ENCODE measurements around the gene TRIM15.

TRIM15 gene

DNA sequence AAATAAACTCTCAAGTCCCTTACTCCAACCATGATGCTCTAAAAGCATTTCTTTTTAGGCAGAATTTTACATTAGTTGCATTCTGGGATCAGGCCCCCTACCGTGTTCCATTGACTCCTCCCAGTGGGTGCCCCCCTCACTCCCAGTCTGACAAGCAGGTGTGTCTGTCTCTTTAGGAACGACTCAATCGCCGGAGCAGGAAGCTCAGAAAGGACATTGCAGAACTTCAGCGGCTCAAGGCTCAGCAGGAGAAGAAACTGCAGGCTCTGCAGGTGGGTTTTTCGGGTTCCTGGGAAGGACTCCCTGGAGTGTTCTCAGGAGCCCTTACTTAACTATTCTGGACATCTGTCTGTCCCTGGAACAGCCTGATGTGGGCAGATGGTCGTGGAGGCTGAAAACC lies 17.5 kb upstream of the TRIM15 start:
- DNase-seq (ENCODE audit: low spot score), result no peak

DNA sequence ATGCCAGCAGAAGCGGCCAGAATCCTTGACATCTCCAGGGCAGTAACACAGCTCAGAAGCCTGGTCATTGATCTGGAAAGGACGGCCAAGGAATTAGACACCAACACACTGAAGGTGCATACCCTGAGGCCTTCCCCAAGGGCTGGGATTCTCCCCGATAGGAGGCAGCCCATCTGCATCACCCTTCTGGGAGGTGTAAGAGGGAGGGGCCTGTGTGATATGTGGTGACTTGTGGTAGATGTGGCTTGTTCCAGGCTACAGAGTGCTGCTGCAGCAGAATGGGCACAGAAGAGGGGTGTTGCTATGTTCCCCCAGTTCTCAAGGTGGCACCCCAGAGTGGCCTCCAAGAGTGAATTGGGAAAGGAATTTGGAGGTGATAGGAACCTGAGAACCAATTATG lies 16.2 kb upstream of the TRIM15 start:
- DNase-seq (ENCODE audit: low spot score), result no peak

GRCh38 chr6:30149234-30149633 lies 14.1 kb upstream of the TRIM15 start:
- no peak for DNase-seq (ENCODE audit: low spot score)

DNA sequence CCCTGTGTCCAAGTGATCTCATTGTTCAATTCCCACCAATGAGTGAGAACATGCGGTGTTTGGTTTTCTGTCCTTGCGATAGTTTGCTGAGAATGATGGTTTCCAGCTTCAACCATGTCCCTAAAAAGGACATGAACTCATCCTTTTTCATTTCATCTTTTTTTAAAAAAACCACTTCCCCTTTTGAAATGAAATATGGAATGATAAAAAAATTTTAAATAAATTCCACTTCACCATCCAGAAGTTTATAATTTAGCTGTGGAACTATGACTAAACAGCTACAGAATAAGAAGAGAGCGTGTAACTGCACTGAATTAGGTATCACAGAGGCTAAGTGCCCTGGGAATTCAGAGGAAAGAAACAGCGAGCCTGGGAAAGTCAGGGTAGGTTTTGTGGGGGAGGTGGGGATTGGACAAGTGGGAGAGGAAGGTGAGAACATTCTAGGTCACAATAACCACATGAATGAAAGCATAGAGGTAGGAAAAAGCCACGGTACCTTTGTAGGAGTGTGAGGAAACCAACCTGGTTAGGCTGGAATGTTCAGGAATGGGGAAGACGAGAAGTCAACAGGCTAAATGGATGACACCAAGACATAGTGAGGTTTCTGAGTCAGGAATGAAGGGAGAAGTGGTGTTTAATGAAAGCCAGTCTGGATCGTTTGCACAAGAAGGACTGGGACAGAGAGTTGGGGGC lies 13.3 kb upstream of the TRIM15 start:
- no peak for DNase-seq (ENCODE audit: low spot score)

DNA sequence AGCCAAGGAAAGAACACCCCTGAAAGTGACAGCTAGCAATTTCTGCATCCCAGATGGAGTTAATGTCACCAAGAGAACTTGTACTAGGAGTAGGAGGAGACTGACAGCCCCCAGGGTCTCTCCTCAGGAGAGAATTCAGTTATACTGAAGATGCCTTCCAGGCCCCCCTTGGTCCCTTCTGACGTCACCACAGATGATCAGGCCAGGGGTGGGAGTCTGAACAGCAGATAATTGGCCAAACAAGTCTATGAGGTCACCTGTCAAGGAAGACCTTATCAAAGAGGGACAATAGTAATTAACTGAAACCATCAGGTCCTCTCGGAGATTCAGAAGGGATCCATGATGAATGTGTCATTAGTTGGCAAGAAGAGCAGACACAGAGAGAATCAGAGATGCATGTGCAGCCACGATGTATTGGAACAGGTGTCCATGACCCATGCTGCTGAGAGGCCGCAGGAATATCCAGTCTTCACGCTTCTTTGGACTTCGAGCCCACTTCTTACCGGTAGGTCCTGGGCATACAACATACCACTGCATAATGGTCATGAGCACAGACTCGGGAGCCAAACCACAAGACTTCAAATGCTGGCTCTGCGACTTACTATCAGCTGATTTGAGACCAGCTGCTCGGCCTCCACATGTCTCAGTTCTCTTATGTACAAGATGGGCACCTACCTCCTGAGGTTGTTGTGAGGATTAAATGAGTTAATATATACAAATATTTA lies 12.5 kb upstream of the TRIM15 start:
- no peak for DNase-seq (ENCODE audit: low spot score)

- DNase-seq (ENCODE audit: low spot score), result no peak
These were observed 11.8 kb upstream of the TRIM15 start for GRCh38 chr6:30151580-30151979.

GRCh38 chr6:30152016-30152673 lies 11.2 kb upstream of the TRIM15 start:
- no peak for DNase-seq (ENCODE audit: low spot score)

GRCh38 chr6:30152910-30153610 lies 10.3 kb upstream of the TRIM15 start:
- no peak for DNase-seq (ENCODE audit: low spot score)

DNA sequence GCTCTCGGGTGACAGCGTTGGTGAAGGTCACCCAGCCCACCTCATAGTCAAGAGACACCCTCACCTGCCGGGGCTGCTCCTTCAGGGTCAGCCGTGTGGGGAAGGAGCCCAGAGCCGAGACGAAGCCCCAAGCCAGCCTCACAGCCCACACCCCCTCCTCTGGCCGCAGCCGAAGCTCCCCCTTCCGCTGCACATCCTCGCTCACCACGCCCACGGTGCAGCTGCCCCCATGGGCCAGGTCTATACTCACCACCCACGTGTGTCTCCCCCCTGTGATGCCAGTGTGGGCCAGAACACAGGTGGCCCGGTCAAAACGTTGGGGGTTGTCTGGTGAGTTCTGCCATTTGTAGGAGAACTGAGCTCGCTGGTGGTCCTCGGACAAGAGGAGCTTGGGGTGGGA lies 9.3 kb upstream of the TRIM15 start:
- no peak for DNase-seq (ENCODE audit: low spot score)

DNA sequence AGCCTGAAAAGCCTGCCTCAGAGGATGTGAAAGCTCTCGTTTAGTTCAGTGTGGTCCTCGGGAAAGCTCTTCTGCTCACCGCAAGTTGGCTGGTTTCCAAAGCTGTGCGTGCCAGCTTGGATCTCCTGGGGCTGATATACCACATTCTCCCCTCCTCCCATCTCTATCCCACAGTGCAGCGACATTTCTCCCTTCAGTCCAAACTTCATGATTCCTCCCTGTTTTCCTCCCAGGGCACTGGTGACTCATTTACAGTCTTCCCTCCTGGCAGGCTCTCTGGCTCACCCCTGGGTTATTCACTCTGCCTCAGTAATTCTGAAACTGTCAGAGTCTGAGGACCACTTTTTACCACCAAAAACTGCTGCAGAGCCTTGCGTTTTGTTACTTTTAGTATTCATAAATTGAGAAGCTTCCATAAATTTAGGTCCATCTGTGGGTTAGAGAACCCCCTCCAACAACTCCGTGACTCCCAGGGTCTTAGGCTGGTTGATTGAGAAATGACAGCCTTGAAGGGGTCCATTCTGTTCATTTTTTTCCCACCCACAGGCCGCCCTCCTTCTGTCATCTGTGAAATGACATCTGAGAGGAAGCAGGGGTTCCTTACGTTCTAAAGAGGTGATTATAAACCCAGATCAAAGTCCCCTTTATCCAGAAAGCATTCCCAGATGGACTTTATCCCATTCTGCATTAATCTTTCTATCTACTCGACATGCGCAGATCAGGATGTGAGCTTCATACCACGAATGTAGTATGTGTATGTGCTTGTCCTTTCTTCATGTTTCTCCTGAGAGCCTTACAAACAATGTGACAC lies 8.4 kb upstream of the TRIM15 start:
- DNase-seq (ENCODE audit: low spot score), result no peak

- no peak for DNase-seq (ENCODE audit: low spot score)
These were observed 7.7 kb upstream of the TRIM15 start for GRCh38 chr6:30155520-30156261.

GRCh38 chr6:30156262-30156599 lies 7.1 kb upstream of the TRIM15 start:
- no peak for DNase-seq (ENCODE audit: low spot score)

GRCh38 chr6:30156774-30157173 lies 6.6 kb upstream of the TRIM15 start:
- DNase-seq (ENCODE audit: low spot score), result no peak

DNA sequence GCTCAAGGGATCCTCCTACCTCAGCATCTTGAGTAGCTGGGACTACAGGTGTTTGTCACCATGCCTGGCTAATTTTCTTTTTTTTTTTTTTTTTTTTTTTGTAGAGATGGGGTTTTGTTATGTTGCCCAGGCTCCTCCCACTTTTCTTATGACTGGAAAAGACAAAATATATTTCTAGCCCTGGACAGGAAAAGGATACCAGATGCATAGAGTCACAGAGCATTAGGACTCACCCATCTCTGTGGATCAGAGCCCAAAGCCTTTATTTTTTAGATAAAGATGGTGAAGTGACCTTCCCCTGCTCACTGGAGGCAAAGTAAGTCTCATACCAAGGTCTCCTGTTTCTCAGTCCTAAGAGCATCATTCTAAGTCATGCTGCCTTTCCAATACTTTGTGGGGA lies 5.8 kb upstream of the TRIM15 start:
- no peak for DNase-seq (ENCODE audit: low spot score)

GRCh38 chr6:30157999-30158398 lies 5.3 kb upstream of the TRIM15 start:
- DNase-seq (ENCODE audit: low spot score), result no peak

DNA sequence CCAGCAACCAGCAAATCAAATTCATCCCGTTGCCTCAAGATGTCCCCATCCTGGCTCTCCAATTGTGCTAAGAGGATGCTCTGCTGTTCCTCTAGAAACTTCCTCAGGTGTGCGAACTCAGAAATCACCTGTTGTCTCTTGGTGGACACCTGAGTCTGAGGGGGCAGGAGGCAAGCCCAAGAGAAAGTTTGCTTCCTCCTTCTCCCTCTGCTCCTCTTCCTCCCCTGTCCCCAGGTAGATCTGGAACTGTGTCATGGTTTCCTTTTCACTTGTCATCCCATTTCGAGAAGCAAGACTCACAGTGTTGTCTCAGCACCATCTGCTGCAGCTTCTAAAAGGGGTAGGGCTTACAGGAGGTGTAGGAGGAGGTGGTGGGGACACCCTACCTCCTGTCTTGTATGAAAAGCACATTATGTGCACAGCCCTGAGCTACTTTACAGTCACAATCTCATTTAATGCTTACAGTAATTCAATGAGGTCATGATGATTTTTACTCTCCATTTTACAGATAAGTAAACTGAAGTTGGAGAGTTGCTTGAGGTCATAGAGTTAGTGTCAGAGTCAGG lies 4.8 kb upstream of the TRIM15 start:
- DNase-seq (ENCODE audit: low spot score), result no peak

GRCh38 chr6:30160008-30160784 lies 3.1 kb upstream of the TRIM15 start:
- DNase-seq (ENCODE audit: low spot score), result no peak

GRCh38 chr6:30160785-30161531 lies 2.4 kb upstream of the TRIM15 start, which contains the start of gene TRIM10:
TSS of gene TRIM10 (minus strand) at chr6:30161211. CDS start at chr6:30160858, 353 bp downstream.
- DNase-seq (ENCODE audit: low spot score), result no peak
